T-helper 1 cell (primary cell): Measurements from ENCODE around the gene NFATC1.

Source experiments
- DNase-seq, 5 donors: peaks; one replicate each; pipeline ENCODE4 v3.0.0-alpha.2; 2012 to 2020

Gene NFATC1

GRCh38 chr18:79405019-79405780 is 9.5 kb downstream of the NFATC1 start:
- peak in 4 of 5 donors; percentile 50 to 56 (median 50) for DNase-seq

GRCh38 chr18:79405781-79406575 is 10.2 kb downstream of the NFATC1 start:
- peak; percentile 85 to 95 (median 89) for DNase-seq

- DNase-seq, result no peak
Observed at GRCh38 chr18:79406708-79407107, 11.0 kb downstream of the NFATC1 start.

- DNase-seq, result no peak
Observed at GRCh38 chr18:79409313-79409712, 13.6 kb downstream of the NFATC1 start.

GRCh38 chr18:79410171-79410641 is 14.5 kb downstream of the NFATC1 start:
- no peak for DNase-seq

GRCh38 chr18:79410731-79411613 is 15.2 kb downstream of the NFATC1 start:
- DNase-seq, result no peak

- DNase-seq, result no peak
Observed at GRCh38 chr18:79411614-79412526, 16.1 kb downstream of the NFATC1 start.

GRCh38 chr18:79413025-79413424 is 17.3 kb downstream of the NFATC1 start:
- no peak for DNase-seq

GRCh38 chr18:79413426-79413825 is 17.7 kb downstream of the NFATC1 start:
- no peak for DNase-seq

- no peak for DNase-seq
Observed at GRCh38 chr18:79413901-79414300, 18.2 kb downstream of the NFATC1 start.

- no peak for DNase-seq
Observed at GRCh38 chr18:79416022-79416676, 20.4 kb downstream of the NFATC1 start.

- DNase-seq, result no peak
Observed at GRCh38 chr18:79416677-79417052, 20.9 kb downstream of the NFATC1 start.

- no peak for DNase-seq
Observed at GRCh38 chr18:79418236-79418635, 22.5 kb downstream of the NFATC1 start.

- DNase-seq, result no peak
Observed at GRCh38 chr18:79418642-79419041, 22.9 kb downstream of the NFATC1 start.

- no peak for DNase-seq
Observed at GRCh38 chr18:79420033-79420745, 24.5 kb downstream of the NFATC1 start.

- no peak for DNase-seq
Observed at GRCh38 chr18:79421275-79421857, 25.6 kb downstream of the NFATC1 start.

GRCh38 chr18:79422022-79422782 is 26.5 kb downstream of the NFATC1 start:
- DNase-seq, result no peak

- no peak for DNase-seq
Observed at GRCh38 chr18:79422783-79423165, 27.0 kb downstream of the NFATC1 start.
